ENCODE data around the gene TBC1D22A. TPM values are rescaled to one million over a fixed set of nuclear protein-coding genes. Genes with fewer than 3 reads are reported as not detected.

Gene TBC1D22A
- polyA plus RNA-seq, 1 experiment: 19.8 TPM

DNA sequence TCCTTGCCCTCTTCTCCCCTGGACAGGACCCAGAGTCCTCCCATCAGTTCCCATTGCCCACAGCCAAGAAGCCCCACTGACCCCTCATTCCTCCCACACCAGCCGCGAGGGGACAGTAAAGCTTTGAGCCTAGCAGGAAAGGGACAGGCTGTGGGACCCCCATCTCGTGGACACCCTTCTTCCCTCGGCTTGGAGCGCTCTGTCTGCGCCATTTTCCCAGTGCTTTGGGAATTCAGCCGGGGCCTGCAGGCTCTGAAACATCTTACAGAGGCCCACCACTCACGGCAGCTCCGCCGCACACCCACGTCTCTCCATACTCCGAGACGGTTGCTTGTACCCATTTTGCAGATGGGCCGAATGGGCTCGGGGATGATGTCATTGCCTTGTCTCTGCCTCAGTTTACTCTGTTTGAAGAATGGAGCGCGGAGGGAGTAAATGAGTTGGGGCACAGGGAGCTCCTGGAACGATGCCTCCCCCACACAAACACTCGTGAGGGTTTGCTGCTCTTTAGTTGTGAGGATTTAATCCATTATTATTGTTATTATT, 447.7 kb downstream of the TBC1D22A start:
- TF ChIP-seq, protein P1, sequence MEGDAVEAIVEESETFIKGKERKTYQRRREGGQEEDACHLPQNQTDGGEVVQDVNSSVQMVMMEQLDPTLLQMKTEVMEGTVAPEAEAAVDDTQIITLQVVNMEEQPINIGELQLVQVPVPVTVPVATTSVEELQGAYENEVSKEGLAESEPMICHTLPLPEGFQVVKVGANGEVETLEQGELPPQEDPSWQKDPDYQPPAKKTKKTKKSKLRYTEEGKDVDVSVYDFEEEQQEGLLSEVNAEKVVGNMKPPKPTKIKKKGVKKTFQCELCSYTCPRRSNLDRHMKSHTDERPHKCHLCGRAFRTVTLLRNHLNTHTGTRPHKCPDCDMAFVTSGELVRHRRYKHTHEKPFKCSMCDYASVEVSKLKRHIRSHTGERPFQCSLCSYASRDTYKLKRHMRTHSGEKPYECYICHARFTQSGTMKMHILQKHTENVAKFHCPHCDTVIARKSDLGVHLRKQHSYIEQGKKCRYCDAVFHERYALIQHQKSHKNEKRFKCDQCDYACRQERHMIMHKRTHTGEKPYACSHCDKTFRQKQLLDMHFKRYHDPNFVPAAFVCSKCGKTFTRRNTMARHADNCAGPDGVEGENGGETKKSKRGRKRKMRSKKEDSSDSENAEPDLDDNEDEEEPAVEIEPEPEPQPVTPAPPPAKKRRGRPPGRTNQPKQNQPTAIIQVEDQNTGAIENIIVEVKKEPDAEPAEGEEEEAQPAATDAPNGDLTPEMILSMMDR (IDR thresholded peaks at IDR 0.05; ENCODE audit: low read depth, low read length): no peak
- ChIA-PET CTCF (interaction anchor here (0.5 kb wide), 1 partner anchor 9 kb away, joined by 3 read pairs; no protein-coding TSS in a partner anchor), POLR2A (no interaction called here)
- Histone ChIP-seq H3K27me3 (ENCODE audit: control insufficient read depth, insufficient read depth, low read length) (no peaks in the 10 kb centered on the region), H3K9me3 (ENCODE audit: control insufficient read depth, insufficient read depth, low read length) (peaks cover 27% of the 10 kb centered on the region), H3K4me3 (ENCODE audit: low read depth, low read length) (no peak overlapping the region), H3K27ac (ENCODE audit: low read depth, low read length) (no peak overlapping the region)
- no peak for DNase-seq (ENCODE audit: low read depth, low spot score)

DNA sequence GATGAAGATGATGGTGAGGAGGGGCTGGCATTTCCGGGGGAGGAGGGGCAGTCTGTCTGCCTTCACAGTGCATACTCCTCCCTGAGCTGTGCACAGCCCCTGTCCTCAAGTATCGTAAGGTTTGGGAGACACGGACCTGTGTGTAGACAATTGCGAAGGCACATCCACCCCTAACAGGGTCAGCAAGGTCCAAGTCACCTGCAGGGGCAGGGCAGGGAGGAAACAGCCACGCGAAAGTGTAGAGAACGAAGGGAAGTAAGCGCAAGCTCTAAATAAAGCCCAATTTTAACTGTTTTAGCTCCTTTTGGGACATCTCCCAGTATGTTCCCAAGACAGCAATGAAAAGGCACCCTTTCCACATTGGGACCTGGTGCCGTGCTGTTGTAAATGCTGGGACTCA, 448.2 kb downstream of the TBC1D22A start:
- Histone ChIP-seq H3K9me3 (ENCODE audit: control insufficient read depth, insufficient read depth, low read length) (peaks cover 27% of the 10 kb centered on the region), H3K27me3 (ENCODE audit: control insufficient read depth, insufficient read depth, low read length) (no peaks in the 10 kb centered on the region), H3K27ac (ENCODE audit: low read depth, low read length) (no peak overlapping the region), H3K4me3 (ENCODE audit: low read depth, low read length) (no peak overlapping the region)
- CTCF ChIA-PET: interaction anchor here (0.5 kb wide), 1 partner anchor 9 kb away, joined by 3 read pairs; no protein-coding TSS in a partner anchor
- POLR2A ChIA-PET: no interaction called here
- TF ChIP-seq, protein P1 (IDR thresholded peaks at IDR 0.05; ENCODE audit: low read depth, low read length): no peak
- no peak for DNase-seq (ENCODE audit: low read depth, low spot score)

DNA sequence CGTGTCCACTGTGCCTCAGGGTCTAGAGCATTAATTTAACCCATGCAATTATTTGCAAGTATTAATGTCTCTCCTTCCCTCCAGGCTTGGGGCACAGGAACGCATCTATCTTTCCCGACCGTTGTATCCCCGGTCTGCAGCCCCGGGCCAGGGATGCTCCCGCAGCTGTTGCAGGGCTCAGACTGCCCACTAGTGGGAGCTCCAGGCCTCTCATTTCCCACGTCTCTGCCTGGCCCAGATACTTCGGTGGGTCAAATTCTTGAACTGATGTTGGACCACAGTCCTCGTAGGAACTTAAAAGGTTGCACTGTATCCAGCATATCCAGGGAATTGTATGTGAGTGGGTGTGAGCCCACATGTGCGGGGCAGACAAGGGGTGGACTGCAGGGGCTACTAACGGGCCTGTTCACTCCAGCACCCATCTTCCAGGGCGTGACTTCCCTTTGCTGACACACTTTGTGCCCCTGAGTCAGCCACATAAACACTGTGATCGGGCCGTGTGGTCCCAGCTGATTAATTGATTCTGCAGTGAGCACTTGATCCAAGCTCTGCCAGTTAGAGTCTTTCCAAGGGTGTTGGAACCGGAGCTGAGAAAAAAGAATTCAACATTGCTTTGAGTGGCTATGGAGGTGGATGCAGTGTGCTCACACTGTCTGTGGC, 451.3 kb downstream of the TBC1D22A start:
- TF ChIP-seq, protein P1 (IDR thresholded peaks at IDR 0.05; ENCODE audit: low read depth, low read length): peak; percentile 55
- DNase-seq (ENCODE audit: low read depth, low spot score): no peak
- POLR2A ChIA-PET: no interaction called here

DNA sequence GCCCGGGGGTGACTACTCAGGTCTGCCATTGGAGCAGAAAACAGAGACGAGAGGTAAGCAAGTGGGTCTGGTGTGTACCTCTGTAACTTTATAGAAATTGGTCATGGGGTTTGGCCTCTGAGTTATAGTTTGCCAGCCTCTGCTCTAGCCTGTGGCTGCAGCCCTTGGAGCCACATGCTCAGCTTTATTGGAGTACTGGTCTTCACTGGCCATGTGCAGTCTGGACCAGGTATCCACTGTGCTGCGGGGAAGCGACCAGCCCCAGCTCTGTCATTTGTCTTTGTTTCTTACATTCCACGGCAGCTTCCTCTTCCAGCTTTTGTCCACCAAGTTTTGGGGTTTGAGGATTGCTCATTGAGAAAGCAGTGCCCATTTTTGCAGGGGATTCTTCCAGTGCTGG, 453.4 kb downstream of the TBC1D22A start:
- CTCF ChIA-PET: interaction anchor here (0.9 kb wide), 1 partner anchor 40 kb away, joined by 3 read pairs; no protein-coding TSS in a partner anchor
- Histone ChIP-seq H3K4me3 (ENCODE audit: low read depth, low read length) (no peak overlapping the region), H3K27ac (ENCODE audit: low read depth, low read length) (no peak overlapping the region), H3K27me3 (ENCODE audit: control insufficient read depth, insufficient read depth, low read length) (no peaks in the 10 kb centered on the region), H3K9me3 (ENCODE audit: control insufficient read depth, insufficient read depth, low read length) (peaks cover 23% of the 10 kb centered on the region)
- no peak for DNase-seq (ENCODE audit: low read depth, low spot score)
- POLR2A ChIA-PET: no interaction called here
- TF ChIP-seq, protein P1 (IDR thresholded peaks at IDR 0.05; ENCODE audit: low read depth, low read length): no peak

More for the DNA sequence above, 451.3 kb downstream of the TBC1D22A start:
- CTCF ChIA-PET: interaction anchor here (0.6 to 1.0 kb wide), 3 partner anchors 10 to 375 kb away, joined by 3 to 4 read pairs (median 3); no protein-coding TSS in a partner anchor
- Histone ChIP-seq H3K4me3 (ENCODE audit: low read depth, low read length) (no peak overlapping the region), H3K9me3 (ENCODE audit: control insufficient read depth, insufficient read depth, low read length) (peaks cover 29% of the 10 kb centered on the region), H3K27me3 (ENCODE audit: control insufficient read depth, insufficient read depth, low read length) (no peaks in the 10 kb centered on the region), H3K27ac (ENCODE audit: low read depth, low read length) (no peak overlapping the region)

DNA sequence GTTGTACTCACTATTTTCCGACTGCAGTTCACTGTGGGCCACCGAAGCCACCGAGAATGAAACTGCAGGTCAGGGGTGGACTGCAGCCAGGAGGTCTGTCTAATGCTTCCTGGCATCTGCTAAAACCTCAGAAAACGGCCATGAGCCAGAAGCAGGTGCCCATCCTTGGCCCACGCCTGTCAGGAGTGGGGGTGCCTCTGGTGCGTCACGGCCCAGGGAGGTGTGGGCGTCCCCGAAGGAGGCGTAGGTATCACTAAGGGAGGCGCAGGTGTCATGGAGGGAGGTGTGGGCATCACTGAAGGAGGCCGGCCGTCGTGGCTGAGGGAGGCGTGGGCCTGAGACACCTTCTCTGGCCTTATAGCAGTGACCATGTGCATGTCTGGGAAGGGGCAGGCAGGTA, 456.2 kb downstream of the TBC1D22A start:
- CTCF ChIA-PET: no interaction called here
- no peak for DNase-seq (ENCODE audit: low read depth, low spot score)

More for the DNA sequence above, 456.2 kb downstream of the TBC1D22A start:
- Histone ChIP-seq H3K9me3 (ENCODE audit: control insufficient read depth, insufficient read depth, low read length) (peaks cover 12% of the 10 kb centered on the region), H3K4me3 (ENCODE audit: low read depth, low read length) (no peak overlapping the region), H3K27ac (ENCODE audit: low read depth, low read length) (no peak overlapping the region), H3K27me3 (ENCODE audit: control insufficient read depth, insufficient read depth, low read length) (no peaks in the 10 kb centered on the region)
- TF ChIP-seq, protein P1 (IDR thresholded peaks at IDR 0.05; ENCODE audit: low read depth, low read length): no peak
- POLR2A ChIA-PET: no interaction called here

All from AG04450 (cell line).